ENCODE data around the gene NOP58. TPM values are rescaled to one million over a fixed set of nuclear protein-coding genes. Genes with fewer than 3 reads are reported as not detected.

Gene NOP58
- total and polyA plus RNA-seq, 2 of the 8 experiments (the other 6 are each of a cell fraction or from before 2014, with no cell fraction given), result 41.5 to 133 TPM

DNA sequence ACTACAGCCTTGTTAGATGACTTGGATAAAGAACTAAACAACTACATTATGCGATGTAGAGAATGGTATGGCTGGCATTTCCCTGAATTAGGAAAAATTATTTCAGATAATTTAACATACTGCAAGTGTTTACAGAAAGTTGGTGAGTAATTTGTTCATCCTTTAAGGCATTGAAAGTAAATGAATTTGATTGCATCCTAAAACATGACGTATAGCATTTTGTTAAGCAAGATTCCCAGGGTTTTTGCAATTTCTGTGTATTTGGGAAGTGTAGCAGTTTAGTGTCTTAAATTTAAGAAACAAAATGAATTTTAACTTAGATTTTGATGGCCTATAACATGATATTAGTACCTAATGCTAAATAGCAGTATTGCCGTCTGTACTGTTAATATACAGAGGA lies 24.8 kb downstream of the NOP58 start:
- Histone ChIP-seq H2AFZ (ENCODE audit: low read length) (no peak overlapping the region), H3K27me3 (replicated peaks in 1 of 4; ENCODE audit: control insufficient read depth in 3 of 4, extremely low read depth in 1 of 4, insufficient read depth in 3 of 4, low read length in 3 of 4) (no peaks in the 10 kb centered on the region), H3K79me2 (ENCODE audit: control insufficient read depth in 1 of 2, insufficient read depth in 2 of 2, low read length in 2 of 2) (peaks cover 0 to 6% of the 10 kb centered on the region in 2 experiments; a peak in 1 of 4 replicates), H2BK15ac (ENCODE audit: low read length) (no peak overlapping the region), H2BK12ac (ENCODE audit: low read depth, low read length) (no peak overlapping the region), H2BK120ac (replicated peaks; ENCODE audit: low read depth, low read length) (no peak overlapping the region), H3K56ac (replicated peaks; ENCODE audit: insufficient read length, low read depth, low read length) (no peak overlapping the region), H3K23me2 (ENCODE audit: low read depth, low read length) (no peaks in the 10 kb centered on the region), H3K4ac (replicated peaks; ENCODE audit: insufficient read length, low read depth, low read length) (no peak overlapping the region), H3K4me2 (ENCODE audit: insufficient read depth in 1 of 2, low read depth in 2 of 2, low read length in 2 of 2) (no peak overlapping the region), H3K36me3 (ENCODE audit: control insufficient read depth in 2 of 4, insufficient read depth in 4 of 4, low read length in 3 of 4) (peaks cover 22 to 100% (median 76%) of the 10 kb centered on the region in 4 experiments), H4K8ac (ENCODE audit: extremely low read depth, insufficient read depth, low read length) (no peak overlapping the region), H3K4me1 (replicated peaks in 1 of 4; ENCODE audit: control insufficient read depth in 3 of 4, insufficient read depth in 4 of 4, low read length in 3 of 4) (no peaks in the 10 kb centered on the region), H3K9ac (replicated peaks in 1 of 4; ENCODE audit: extremely low read depth in 1 of 4, low read depth in 3 of 4, low read length in 3 of 4) (no peak overlapping the region), H3K79me1 (ENCODE audit: low read depth, low read length) (no peaks in the 10 kb centered on the region), H3K4me3 (ENCODE audit: extremely low read depth in 1 of 4, insufficient read depth in 2 of 4, low read depth in 3 of 4, low read length in 4 of 4) (no peak overlapping the region), H3K27ac (ENCODE audit: low read depth, low read length) (no peak overlapping the region), H3K9me3 (ENCODE audit: insufficient read depth in 2 of 2, low read depth in 1 of 2, low read length in 1 of 2) (no peaks in the 10 kb centered on the region), H2BK20ac (ENCODE audit: low read length) (no peak overlapping the region), H4K5ac (ENCODE audit: insufficient read length, low read depth, low read length) (no peak overlapping the region), H3K14ac (ENCODE audit: insufficient read length) (no peak overlapping the region), H2BK5ac (ENCODE audit: low read depth, low read length) (no peak overlapping the region), H3K18ac (ENCODE audit: extremely low read depth, low read length) (no peak overlapping the region), H3K23ac (ENCODE audit: insufficient read length) (no peak overlapping the region), H2AK5ac (ENCODE audit: low read depth, low read length) (no peak overlapping the region), H4K20me1 (replicated peaks in 1 of 2; ENCODE audit: control insufficient read depth in 1 of 2, insufficient read depth in 2 of 2, low read length in 2 of 2) (peaks cover 0 to 4% of the 10 kb centered on the region in 2 experiments), H4K91ac (replicated peaks; ENCODE audit: insufficient read length, low read length) (no peak overlapping the region)
- no peak for TF ChIP-seq CREB1 (IDR thresholded peaks at IDR 0.05)
- no peak for TF ChIP-seq SAP30 (IDR thresholded peaks at IDR 0.05; ENCODE audit: insufficient read depth, insufficient replicate concordance, low read length)
- no peak for TF ChIP-seq SIN3A (conservative IDR thresholded peaks at IDR 0.05 in 1 of 2, IDR thresholded peaks at IDR 0.05 in 1 of 2; ENCODE audit: low read depth in 1 of 2, low read length in 2 of 2)
- TF ChIP-seq SP2 (IDR thresholded peaks at IDR 0.05; ENCODE audit: low read length), result no peak
- no peak for TF ChIP-seq MAFK (IDR thresholded peaks at IDR 0.05; ENCODE audit: low read depth, low read length)
- no peak for TF ChIP-seq CEBPB (IDR thresholded peaks at IDR 0.05; ENCODE audit: low read depth, low read length)
- TF ChIP-seq POLR2A (IDR thresholded peaks at IDR 0.05; ENCODE audit: control extremely low read depth in 1 of 2, low read depth in 2 of 2, low read length in 2 of 2), result no peak
- TF ChIP-seq TAF7 (optimal IDR thresholded peaks at IDR 0.05; ENCODE audit: borderline replicate concordance, low read depth, low read length), result no peak
- TF ChIP-seq, protein P1, sequence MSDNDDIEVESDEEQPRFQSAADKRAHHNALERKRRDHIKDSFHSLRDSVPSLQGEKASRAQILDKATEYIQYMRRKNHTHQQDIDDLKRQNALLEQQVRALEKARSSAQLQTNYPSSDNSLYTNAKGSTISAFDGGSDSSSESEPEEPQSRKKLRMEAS (IDR thresholded peaks at IDR 0.05), result no peak
- TF ChIP-seq YY1 (IDR thresholded peaks at IDR 0.05; ENCODE audit: low read depth, low read length), result no peak
- TF ChIP-seq RFX5 (IDR thresholded peaks at IDR 0.05; ENCODE audit: borderline replicate concordance, low read depth, low read length), result no peak
- TF ChIP-seq, protein P2, sequence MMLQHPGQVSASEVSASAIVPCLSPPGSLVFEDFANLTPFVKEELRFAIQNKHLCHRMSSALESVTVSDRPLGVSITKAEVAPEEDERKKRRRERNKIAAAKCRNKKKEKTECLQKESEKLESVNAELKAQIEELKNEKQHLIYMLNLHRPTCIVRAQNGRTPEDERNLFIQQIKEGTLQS (IDR thresholded peaks at IDR 0.05; ENCODE audit: insufficient read depth, low read depth, low read length), result no peak
- FAIRE-seq, result no peak
- CTCF ChIA-PET (ENCODE audit: partially characterized antibody), result no interaction called here
- 89% methylated on average over 3 of the region's 3 CpGs; no CpG with 5 or more reads in 1 of the 2 experiments for WGBS, 2 experiments (ENCODE audit: extremely low coverage in 1 of 2, insufficient coverage in 1 of 2, insufficient read length in 1 of 2, insufficient replicate concordance in 2 of 2, low coverage in 1 of 2, low lambda C conversion rate in 2 of 2, missing lambda C conversion rate in 1 of 2)
- POLR2A ChIA-PET (ENCODE audit: partially characterized antibody), result no interaction called here
- no peak for DNase-seq (ENCODE audit: low read depth in 1 of 2, low spot score in 2 of 2)

Data from H1 (cell line).